HEK293T (cell line): ENCODE results near the gene SUZ12.
"Not testable (repeated sequence)": the region's sequence is repeated elsewhere in the genome, so short reads cannot be mapped to it uniquely, and the experiment has no call there.

ENCODE experiments used
- CTCF ChIA-PET: fragments of 350-600 bp; formaldehyde crosslinking; extraction: SDS; loops from one replicate; lab custom pipeline; 2021; ENCODE audit warnings: antibody characterized with exemption, inconsistent platforms; lab: Yijun Ruan, JAX
- POLR2A ChIA-PET: fragments of 350-600 bp; formaldehyde crosslinking; extraction: SDS; loops from one replicate; lab custom pipeline; 2020; ENCODE audit warnings: antibody characterized with exemption, inconsistent platforms; lab: Yijun Ruan, JAX
- DNase-seq: peaks from one replicate; pipeline ENCODE4 v3.0.0; 2012; ENCODE audit warnings: mixed read lengths; ENCODE audit errors: extremely low spot score
- ARNT ChIP-seq: fragments of 450-650 bp; IDR thresholded peaks from 2 replicates; pipeline ENCODE4 v1.6.1; 2017; ENCODE audit warnings: mild to moderate bottlenecking
- BHLHE40 ChIP-seq: fragments of 450-650 bp; IDR thresholded peaks from 2 replicates; pipeline ENCODE4 v1.6.1; 2016; ENCODE audit warnings: mild to moderate bottlenecking, moderate library complexity, borderline replicate concordance
- CTBP1 ChIP-seq: fragments of 450-650 bp; IDR thresholded peaks from 2 replicates; pipeline ENCODE4 v1.6.1; 2016; ENCODE audit warnings: borderline replicate concordance
- ELF4 ChIP-seq: fragments of 450-650 bp; IDR thresholded peaks from 2 replicates; pipeline ENCODE4 v1.6.1; 2017; ENCODE audit warnings: antibody characterized with exemption
- FOXA1 ChIP-seq: fragments of 450-650 bp; IDR thresholded peaks from 2 replicates; pipeline ENCODE4 v1.6.1; 2016; ENCODE audit warnings: mild to moderate bottlenecking
- FOXK2 ChIP-seq: fragments of 450-650 bp; IDR thresholded peaks from 2 replicates; pipeline ENCODE4 v1.6.1; 2016; ENCODE audit warnings: mild to moderate bottlenecking
- FOXM1 ChIP-seq: fragments of 450-650 bp; IDR thresholded peaks from 2 replicates; pipeline ENCODE4 v1.6.1; 2017; ENCODE audit warnings: mild to moderate bottlenecking, borderline replicate concordance
- HDGF ChIP-seq: fragments of 450-650 bp; IDR thresholded peaks from 2 replicates; pipeline ENCODE4 v1.6.1; 2017; ENCODE audit warnings: antibody characterized with exemption, borderline replicate concordance
- L3MBTL2 ChIP-seq: fragments of 450-650 bp; conservative IDR thresholded peaks from 2 replicates; pipeline ENCODE4 v1.6.1; 2016; ENCODE audit warnings: mild to moderate bottlenecking
- LEF1 ChIP-seq: fragments of 450-650 bp; IDR thresholded peaks from 2 replicates; pipeline ENCODE4 v1.6.1; 2017; ENCODE audit warnings: mild to moderate bottlenecking, borderline replicate concordance
- NFRKB ChIP-seq: fragments of 450-650 bp; IDR thresholded peaks from 2 replicates; pipeline ENCODE4 v1.6.1; 2016; ENCODE audit warnings: mild to moderate bottlenecking, moderate library complexity
- PKNOX1 ChIP-seq: fragments of 450-650 bp; IDR thresholded peaks from 2 replicates; pipeline ENCODE4 v1.6.1; 2016
- SP1 ChIP-seq: fragments of 450-650 bp; IDR thresholded peaks from 2 replicates; pipeline ENCODE4 v1.6.1; 2017
- SUZ12 ChIP-seq: fragments of 450-650 bp; IDR thresholded peaks from 2 replicates; pipeline ENCODE4 v1.6.1; 2016; ENCODE audit warnings: mild to moderate bottlenecking
- TARDBP ChIP-seq: fragments of 450-650 bp; IDR thresholded peaks from 2 replicates; pipeline ENCODE4 v1.6.1; 2016
- ZNF384 ChIP-seq: fragments of 450-650 bp; IDR thresholded peaks from 2 replicates; pipeline ENCODE4 v1.6.1; 2016

SUZ12 gene

DNA sequence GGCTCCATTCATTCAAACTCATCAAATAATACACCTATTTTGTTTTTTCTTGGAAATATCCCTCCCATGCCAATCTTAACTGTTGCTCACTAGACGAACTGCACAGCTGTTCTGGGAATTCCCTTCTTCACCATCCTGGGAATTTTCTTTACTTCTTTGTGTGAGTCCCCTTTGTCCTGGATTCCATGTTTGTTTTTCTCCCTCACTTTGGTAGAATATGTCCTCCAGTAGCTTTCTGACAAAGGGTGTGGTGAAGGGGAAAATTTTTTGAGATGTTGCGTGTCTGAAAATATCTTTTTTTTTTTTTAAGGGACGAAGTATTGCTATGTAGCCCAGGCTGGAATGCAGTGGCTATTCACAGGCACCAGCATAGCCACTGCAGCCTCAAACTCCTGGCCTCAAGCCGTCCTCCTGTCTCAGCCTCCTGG is 18.1 kb upstream of the SUZ12 start:
- POLR2A ChIA-PET = no interaction called here
- DNase-seq = no peak
- CTCF ChIA-PET = no interaction called here

DNA sequence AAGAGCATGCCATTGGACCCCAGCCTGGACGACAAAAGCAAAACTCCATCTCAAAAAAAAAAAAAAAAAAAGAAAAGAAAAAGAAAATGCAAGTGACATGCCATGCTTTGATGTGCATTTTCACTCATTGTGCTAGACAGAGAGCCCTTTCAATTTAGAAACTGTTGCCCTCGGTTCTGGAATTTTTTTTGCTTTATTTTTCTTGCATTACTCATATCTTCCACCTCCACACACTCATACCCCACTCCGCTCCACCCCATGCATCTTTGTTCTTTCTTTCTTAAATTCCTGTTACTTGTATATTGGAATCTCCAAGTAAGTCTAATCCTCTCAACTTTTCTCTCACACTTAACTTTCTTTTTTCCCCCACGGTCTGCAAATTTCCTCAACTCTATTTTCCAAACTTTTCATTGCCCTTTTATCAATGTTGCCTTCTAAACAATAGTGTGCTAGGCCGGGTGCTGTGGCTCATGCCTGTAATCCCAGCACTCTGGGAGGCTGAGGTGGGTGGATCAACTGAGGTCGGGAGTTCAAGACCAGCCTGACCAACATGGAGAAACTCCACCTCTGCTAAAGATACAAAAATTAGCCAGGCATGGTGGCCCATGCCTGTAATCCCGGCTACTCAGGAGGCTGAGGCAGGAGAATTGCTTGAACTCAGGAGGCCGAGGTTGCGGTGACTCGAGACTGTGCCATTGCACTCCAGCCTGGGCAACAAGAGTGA is 16.8 kb upstream of the SUZ12 start:
- no peak for DNase-seq
- TF ChIP-seq FOXA1 (no peak), SUZ12 (no peak), HDGF (no peak), ZNF384 (no peak), PKNOX1 (no peak), BHLHE40 (no peak), NFRKB (no peak), FOXM1 (no peak), LEF1 (no peak), ARNT (no peak), TARDBP (no peak), SP1 (no peak), ELF4 (no peak), CTBP1 (no peak), L3MBTL2 (no peak), FOXK2 (no peak)
- POLR2A ChIA-PET = no interaction called here
- CTCF ChIA-PET = no interaction called here

More for the DNA sequence above, 18.1 kb upstream of the SUZ12 start:
- TF ChIP-seq SUZ12 = no peak
- TF ChIP-seq ZNF384 = no peak
- no peak for TF ChIP-seq NFRKB

GRCh38 chr17:31926100-31926729 is 10.6 kb upstream of the SUZ12 start:
- ChIA-PET CTCF (interaction anchor here (1.3 kb wide), 1 partner anchor 14 kb away, joined by 3 read pairs; no protein-coding TSS in a partner anchor), POLR2A (no interaction called here)
- no peak for DNase-seq
- TF ChIP-seq CTBP1 (no peak), SP1 (no peak), BHLHE40 (no peak), HDGF (no peak), TARDBP (no peak), ZNF384 (no peak), FOXM1 (no peak), ELF4 (no peak), ARNT (no peak), PKNOX1 (no peak), NFRKB (no peak)

DNA sequence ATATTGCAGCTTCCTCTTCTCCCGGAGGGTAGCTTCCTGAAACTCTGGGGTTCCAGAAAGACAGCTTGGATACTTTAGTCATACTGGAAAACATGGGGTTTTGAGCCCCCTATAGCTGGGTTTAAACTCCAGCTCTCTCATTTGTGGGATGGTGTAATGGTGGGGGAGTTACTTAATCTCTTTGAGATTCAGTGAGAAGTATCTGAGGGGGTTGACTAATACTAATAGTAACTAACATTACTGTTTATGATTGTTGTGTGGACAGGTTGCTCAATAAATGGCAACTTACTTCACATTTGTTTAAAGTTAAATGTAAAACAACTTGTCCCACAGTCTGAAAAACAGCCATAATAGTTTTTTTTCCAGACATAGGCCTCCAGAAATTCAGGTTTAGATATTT is 5.1 kb upstream of the SUZ12 start:
- ChIA-PET POLR2A (no interaction called here), CTCF (no interaction called here)
- TF ChIP-seq L3MBTL2 (no peak), NFRKB (no peak), FOXM1 (no peak), BHLHE40 (no peak), FOXA1 (no peak), SUZ12 (no peak), ARNT (no peak), SP1 (no peak), PKNOX1 (no peak), ELF4 (no peak), HDGF (no peak), TARDBP (no peak), ZNF384 (no peak), CTBP1 (no peak), LEF1 (no peak), FOXK2 (no peak)

DNA sequence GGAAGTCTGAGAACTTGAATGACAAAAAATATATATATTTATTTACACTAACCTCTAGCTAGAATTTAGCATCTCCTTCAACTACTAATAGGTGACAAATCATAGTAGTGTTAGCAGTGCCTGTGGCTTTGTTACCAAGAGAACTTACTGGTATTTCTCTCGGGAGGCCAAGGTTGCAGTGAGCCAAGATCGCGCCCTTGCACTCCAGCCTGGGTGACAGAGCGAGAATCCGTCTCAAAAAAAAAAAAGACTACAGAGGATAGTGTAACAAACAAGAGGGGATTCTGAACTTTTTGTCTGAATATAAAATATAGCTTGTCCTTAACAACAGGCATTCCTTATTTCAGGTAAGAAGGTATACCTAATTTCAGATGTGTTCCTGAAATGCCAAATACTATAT is 1.3 kb upstream of the SUZ12 start:
- no peak for DNase-seq
- CTCF ChIA-PET = no interaction called here
- POLR2A ChIA-PET = interaction anchor here (0.7 to 1.6 kb wide), 4 partner anchors 10 to 426 kb away, joined by 3 to 5 read pairs (median 4); partner anchors contain the start of gene UTP6
- TF ChIP-seq BHLHE40 = no peak
- TF ChIP-seq SP1 = no peak
- TF ChIP-seq ARNT = no peak
- TF ChIP-seq TARDBP = no peak
- no peak for TF ChIP-seq LEF1

More for the DNA sequence above, 5.1 kb upstream of the SUZ12 start:
- DNase-seq = no peak

GRCh38 chr17:31937926-31938641 is 1.3 kb downstream of the SUZ12 start:
- ChIA-PET CTCF (interaction anchor here (0.6 kb wide), 1 partner anchor 9 kb away, joined by 3 read pairs; no protein-coding TSS in a partner anchor), POLR2A (interaction anchor here (1.3 kb wide), 1 partner anchor 37 kb away, joined by 7 read pairs; the partner anchor contains the start of gene UTP6)
- not testable (repeated sequence) for DNase-seq

DNA sequence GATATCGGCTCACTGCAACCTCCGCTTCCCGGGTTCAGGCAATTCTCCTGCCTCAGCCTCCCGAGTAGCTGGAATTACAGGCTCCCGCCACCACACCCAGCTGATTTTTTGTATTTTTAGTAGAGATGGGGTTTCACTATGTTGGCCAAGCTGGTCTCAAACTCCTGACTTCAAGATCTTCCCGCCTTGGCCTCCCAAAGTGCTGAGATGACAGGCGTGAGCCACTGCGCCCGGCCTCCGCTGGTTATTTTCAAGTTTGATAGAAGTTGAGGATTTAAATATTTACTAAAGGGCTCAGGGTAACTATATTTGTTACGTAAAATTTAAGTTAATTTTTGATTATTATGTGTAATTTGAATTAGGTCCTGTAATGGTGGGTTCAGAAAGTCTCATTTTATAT is 5.1 kb downstream of the SUZ12 start:
- POLR2A ChIA-PET, CTCF ChIA-PET, DNase-seq: not testable (repeated sequence)

GRCh38 chr17:31942396-31942795 is 5.6 kb downstream of the SUZ12 start:
- DNase-seq, POLR2A ChIA-PET, CTCF ChIA-PET: not testable (repeated sequence)

DNA sequence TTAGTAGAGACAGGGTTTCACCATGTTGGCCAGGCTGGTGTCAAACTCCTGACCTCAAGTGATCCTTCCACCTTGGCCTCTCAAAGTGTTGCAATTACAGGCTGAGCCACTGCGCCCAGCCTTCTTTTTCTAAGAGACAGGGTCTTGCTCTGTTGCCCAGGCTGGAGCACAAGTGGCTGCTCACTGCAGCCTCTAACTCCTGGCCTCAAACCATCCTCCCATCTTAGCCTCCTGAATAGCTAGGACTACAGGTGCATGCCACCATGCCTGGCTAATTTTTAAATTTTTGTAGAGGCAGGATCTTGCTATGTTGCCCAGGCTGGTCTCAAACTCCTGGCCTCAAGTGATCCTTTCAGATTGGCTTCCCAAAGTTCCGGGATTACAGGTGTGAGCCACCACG is 15.1 kb downstream of the SUZ12 start:
- POLR2A ChIA-PET, DNase-seq, CTCF ChIA-PET: not testable (repeated sequence)

DNA sequence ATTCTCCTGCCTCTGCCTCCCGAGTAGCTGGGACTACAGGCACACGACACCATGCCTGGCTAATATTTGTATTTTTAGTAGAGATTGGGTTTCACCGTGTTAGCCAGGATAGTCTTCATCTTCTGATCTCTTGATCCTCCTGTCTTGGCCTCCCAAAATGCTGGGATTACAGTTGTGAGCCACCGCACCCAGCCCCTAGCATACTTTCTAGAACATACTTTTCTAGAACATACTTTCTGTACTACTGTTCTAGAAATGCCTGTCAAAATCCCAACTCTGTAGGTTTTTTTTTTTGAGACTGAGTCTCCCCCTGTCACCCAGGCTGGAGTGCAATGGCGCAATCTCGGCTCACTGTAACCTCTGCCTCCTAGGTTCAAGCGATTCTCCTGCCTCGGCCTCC is 27.3 kb downstream of the SUZ12 start:
- DNase-seq, CTCF ChIA-PET, POLR2A ChIA-PET: not testable (repeated sequence)
